ENCODE data around the gene PTPRG.

DNA sequence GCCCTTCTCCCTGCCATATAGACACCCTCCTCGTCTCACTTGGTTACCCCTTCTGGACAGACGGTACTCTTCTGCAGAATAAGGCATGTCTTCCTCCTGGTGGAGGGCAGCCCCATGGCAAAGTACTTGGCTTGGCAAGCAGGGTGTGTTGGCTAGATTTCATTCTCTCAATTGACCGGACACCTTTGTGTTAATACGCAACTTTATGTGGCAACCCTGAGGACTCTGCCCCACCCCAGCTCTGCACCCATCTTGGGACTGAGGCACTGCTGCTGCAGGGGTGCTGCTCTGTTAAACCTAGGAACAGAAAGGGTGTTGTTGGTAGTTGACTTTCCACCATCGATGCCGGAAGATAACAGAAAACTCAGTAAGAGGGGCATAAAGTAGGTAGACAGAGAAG lies 55.2 kb downstream of the PTPRG start:
- no peak for TF ChIP-seq POLR2A (IDR thresholded peaks at IDR 0.05; ENCODE audit: low read depth, low read length)
- TF ChIP-seq, protein P1, sequence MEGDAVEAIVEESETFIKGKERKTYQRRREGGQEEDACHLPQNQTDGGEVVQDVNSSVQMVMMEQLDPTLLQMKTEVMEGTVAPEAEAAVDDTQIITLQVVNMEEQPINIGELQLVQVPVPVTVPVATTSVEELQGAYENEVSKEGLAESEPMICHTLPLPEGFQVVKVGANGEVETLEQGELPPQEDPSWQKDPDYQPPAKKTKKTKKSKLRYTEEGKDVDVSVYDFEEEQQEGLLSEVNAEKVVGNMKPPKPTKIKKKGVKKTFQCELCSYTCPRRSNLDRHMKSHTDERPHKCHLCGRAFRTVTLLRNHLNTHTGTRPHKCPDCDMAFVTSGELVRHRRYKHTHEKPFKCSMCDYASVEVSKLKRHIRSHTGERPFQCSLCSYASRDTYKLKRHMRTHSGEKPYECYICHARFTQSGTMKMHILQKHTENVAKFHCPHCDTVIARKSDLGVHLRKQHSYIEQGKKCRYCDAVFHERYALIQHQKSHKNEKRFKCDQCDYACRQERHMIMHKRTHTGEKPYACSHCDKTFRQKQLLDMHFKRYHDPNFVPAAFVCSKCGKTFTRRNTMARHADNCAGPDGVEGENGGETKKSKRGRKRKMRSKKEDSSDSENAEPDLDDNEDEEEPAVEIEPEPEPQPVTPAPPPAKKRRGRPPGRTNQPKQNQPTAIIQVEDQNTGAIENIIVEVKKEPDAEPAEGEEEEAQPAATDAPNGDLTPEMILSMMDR (IDR thresholded peaks at IDR 0.05; ENCODE audit: extremely low read depth in 1 of 2, insufficient read depth in 1 of 2, low read depth in 1 of 2, low read length in 2 of 2) = no peak
- no peak for TF ChIP-seq MAX (IDR thresholded peaks at IDR 0.05; ENCODE audit: insufficient read depth, insufficient read length)
- TF ChIP-seq EZH2 (IDR thresholded peaks at IDR 0.05; ENCODE audit: borderline replicate concordance, low read depth, low read length, severe bottlenecking) = no peak
- no peak for TF ChIP-seq POLR2AphosphoS5 (IDR thresholded peaks at IDR 0.05; ENCODE audit: insufficient read depth, low read depth, low read length)
- no peak for TF ChIP-seq JUN (IDR thresholded peaks at IDR 0.05; ENCODE audit: borderline replicate concordance, insufficient read depth, insufficient read length, low read depth)
- TF ChIP-seq MYC (IDR thresholded peaks at IDR 0.05; ENCODE audit: low read depth, low read length) = no peak
- TF ChIP-seq GATA2 (IDR thresholded peaks at IDR 0.05; ENCODE audit: insufficient read depth, insufficient read length, low read depth, low read length) = no peak
